ENCODE data around the gene KIF3B. TPM values are rescaled to one million over a fixed set of nuclear protein-coding genes. Genes with fewer than 3 reads are reported as not detected.

KIF3B gene
- total and polyA plus RNA-seq, 2 of the 13 experiments (the other 11 are each of a cell fraction or from before 2014, with no cell fraction given): 23.6 to 28.8 TPM

DNA sequence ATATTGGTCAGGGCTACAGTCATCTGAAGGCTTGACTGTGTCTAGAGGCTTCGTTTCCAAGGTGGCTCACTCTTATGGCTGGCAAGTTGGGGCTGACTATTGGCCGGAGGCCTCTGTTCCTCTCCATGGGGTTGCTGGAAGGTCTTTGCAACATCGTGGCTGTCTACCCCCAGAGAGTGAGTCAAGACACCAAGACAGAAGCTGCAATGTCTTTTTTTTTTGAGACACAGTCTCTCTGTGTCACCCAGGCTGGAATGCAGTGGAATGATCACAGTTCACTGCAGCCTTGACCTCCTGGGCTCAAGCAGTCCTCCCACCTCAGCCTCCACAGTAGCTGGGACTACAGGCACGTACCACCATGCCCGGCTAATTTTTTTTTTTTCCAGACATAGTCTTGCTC, 29.4 kb upstream of the KIF3B start (continued):
- TF ChIP-seq, protein P1, sequence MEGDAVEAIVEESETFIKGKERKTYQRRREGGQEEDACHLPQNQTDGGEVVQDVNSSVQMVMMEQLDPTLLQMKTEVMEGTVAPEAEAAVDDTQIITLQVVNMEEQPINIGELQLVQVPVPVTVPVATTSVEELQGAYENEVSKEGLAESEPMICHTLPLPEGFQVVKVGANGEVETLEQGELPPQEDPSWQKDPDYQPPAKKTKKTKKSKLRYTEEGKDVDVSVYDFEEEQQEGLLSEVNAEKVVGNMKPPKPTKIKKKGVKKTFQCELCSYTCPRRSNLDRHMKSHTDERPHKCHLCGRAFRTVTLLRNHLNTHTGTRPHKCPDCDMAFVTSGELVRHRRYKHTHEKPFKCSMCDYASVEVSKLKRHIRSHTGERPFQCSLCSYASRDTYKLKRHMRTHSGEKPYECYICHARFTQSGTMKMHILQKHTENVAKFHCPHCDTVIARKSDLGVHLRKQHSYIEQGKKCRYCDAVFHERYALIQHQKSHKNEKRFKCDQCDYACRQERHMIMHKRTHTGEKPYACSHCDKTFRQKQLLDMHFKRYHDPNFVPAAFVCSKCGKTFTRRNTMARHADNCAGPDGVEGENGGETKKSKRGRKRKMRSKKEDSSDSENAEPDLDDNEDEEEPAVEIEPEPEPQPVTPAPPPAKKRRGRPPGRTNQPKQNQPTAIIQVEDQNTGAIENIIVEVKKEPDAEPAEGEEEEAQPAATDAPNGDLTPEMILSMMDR (CRISPR knock-in tag; IDR thresholded peaks at IDR 0.05): 0 out of 2 replicates have a peak, but pooled peaks have one; percentile 5
- TF ChIP-seq U2AF2 (IDR thresholded peaks at IDR 0.05; ENCODE audit: low read depth, low read length): no peak
- TF ChIP-seq SOX5 (CRISPR knock-in tag; IDR thresholded peaks at IDR 0.05; ENCODE audit: borderline replicate concordance): no peak
- no peak for TF ChIP-seq KDM4B (CRISPR knock-in tag; IDR thresholded peaks at IDR 0.05)
- TF ChIP-seq WIZ (CRISPR knock-in tag; IDR thresholded peaks at IDR 0.05): no peak
- TF ChIP-seq, protein P2, sequence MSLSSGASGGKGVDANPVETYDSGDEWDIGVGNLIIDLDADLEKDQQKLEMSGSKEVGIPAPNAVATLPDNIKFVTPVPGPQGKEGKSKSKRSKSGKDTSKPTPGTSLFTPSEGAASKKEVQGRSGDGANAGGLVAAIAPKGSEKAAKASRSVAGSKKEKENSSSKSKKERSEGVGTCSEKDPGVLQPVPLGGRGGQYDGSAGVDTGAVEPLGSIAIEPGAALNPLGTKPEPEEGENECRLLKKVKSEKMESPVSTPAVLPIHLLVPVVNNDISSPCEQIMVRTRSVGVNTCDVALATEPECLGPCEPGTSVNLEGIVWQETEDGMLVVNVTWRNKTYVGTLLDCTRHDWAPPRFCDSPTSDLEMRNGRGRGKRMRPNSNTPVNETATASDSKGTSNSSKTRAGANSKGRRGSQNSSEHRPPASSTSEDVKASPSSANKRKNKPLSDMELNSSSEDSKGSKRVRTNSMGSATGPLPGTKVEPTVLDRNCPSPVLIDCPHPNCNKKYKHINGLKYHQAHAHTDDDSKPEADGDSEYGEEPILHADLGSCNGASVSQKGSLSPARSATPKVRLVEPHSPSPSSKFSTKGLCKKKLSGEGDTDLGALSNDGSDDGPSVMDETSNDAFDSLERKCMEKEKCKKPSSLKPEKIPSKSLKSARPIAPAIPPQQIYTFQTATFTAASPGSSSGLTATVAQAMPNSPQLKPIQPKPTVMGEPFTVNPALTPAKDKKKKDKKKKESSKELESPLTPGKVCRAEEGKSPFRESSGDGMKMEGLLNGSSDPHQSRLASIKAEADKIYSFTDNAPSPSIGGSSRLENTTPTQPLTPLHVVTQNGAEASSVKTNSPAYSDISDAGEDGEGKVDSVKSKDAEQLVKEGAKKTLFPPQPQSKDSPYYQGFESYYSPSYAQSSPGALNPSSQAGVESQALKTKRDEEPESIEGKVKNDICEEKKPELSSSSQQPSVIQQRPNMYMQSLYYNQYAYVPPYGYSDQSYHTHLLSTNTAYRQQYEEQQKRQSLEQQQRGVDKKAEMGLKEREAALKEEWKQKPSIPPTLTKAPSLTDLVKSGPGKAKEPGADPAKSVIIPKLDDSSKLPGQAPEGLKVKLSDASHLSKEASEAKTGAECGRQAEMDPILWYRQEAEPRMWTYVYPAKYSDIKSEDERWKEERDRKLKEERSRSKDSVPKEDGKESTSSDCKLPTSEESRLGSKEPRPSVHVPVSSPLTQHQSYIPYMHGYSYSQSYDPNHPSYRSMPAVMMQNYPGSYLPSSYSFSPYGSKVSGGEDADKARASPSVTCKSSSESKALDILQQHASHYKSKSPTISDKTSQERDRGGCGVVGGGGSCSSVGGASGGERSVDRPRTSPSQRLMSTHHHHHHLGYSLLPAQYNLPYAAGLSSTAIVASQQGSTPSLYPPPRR (CRISPR knock-in tag; IDR thresholded peaks at IDR 0.05; ENCODE audit: borderline replicate concordance): no peak
- TF ChIP-seq MXD4 (CRISPR knock-in tag; IDR thresholded peaks at IDR 0.05): no peak
- no peak for TF ChIP-seq DMAP1 (CRISPR knock-in tag; IDR thresholded peaks at IDR 0.05)
- TF ChIP-seq, protein P3, sequence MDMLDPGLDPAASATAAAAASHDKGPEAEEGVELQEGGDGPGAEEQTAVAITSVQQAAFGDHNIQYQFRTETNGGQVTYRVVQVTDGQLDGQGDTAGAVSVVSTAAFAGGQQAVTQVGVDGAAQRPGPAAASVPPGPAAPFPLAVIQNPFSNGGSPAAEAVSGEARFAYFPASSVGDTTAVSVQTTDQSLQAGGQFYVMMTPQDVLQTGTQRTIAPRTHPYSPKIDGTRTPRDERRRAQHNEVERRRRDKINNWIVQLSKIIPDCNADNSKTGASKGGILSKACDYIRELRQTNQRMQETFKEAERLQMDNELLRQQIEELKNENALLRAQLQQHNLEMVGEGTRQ (IDR thresholded peaks at IDR 0.05; ENCODE audit: low read depth, low read length): no peak
- TF ChIP-seq, protein P3 (CRISPR knock-in tag; IDR thresholded peaks at IDR 0.05; ENCODE audit: borderline replicate concordance): no peak
- peak; percentile 89 for TF ChIP-seq ZNF263 (CRISPR knock-in tag; IDR thresholded peaks at IDR 0.05)
- no peak for TF ChIP-seq ZNF557 (CRISPR knock-in tag; IDR thresholded peaks at IDR 0.05)
- no peak for TF ChIP-seq NFIC (IDR thresholded peaks at IDR 0.05; ENCODE audit: low read length)
- 0 out of 2 replicates have a peak, but pooled peaks have one; percentile 17 for TF ChIP-seq HDAC2 (CRISPR knock-in tag; IDR thresholded peaks at IDR 0.05)
- TF ChIP-seq, protein P4, sequence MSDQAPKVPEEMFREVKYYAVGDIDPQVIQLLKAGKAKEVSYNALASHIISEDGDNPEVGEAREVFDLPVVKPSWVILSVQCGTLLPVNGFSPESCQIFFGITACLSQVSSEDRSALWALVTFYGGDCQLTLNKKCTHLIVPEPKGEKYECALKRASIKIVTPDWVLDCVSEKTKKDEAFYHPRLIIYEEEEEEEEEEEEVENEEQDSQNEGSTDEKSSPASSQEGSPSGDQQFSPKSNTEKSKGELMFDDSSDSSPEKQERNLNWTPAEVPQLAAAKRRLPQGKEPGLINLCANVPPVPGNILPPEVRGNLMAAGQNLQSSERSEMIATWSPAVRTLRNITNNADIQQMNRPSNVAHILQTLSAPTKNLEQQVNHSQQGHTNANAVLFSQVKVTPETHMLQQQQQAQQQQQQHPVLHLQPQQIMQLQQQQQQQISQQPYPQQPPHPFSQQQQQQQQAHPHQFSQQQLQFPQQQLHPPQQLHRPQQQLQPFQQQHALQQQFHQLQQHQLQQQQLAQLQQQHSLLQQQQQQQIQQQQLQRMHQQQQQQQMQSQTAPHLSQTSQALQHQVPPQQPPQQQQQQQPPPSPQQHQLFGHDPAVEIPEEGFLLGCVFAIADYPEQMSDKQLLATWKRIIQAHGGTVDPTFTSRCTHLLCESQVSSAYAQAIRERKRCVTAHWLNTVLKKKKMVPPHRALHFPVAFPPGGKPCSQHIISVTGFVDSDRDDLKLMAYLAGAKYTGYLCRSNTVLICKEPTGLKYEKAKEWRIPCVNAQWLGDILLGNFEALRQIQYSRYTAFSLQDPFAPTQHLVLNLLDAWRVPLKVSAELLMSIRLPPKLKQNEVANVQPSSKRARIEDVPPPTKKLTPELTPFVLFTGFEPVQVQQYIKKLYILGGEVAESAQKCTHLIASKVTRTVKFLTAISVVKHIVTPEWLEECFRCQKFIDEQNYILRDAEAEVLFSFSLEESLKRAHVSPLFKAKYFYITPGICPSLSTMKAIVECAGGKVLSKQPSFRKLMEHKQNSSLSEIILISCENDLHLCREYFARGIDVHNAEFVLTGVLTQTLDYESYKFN (CRISPR knock-in tag; conservative IDR thresholded peaks at IDR 0.05): 0 out of 2 replicates have a peak, but pooled peaks have one; percentile 15
- peak; percentile 47; the same call in 1 of the 2 replicates for TF ChIP-seq ZNF292 (CRISPR knock-in tag; IDR thresholded peaks at IDR 0.05; ENCODE audit: borderline replicate concordance, low read depth)
- TF ChIP-seq STAT5B (CRISPR knock-in tag; IDR thresholded peaks at IDR 0.05): no peak
- no peak for TF ChIP-seq KMT2A (CRISPR knock-in tag; IDR thresholded peaks at IDR 0.05)
- peak; percentile 32; the same call in 1 of the 2 replicates for TF ChIP-seq POGZ (CRISPR knock-in tag; IDR thresholded peaks at IDR 0.05)
